SW 1271 (cell line): ENCODE data around the gene IST1.
"Not testable (repeated sequence)": the region's sequence is repeated elsewhere in the genome, so short reads cannot be mapped to it uniquely, and the experiment has no call there.

ENCODE experiments used
- DNase-seq, 2 experiments: peaks; one replicate each; lab custom pipeline; 2025; lab: John Stamatoyannopoulos, UW

IST1 gene

GRCh38 chr16:71882505-71883167 lies 12.7 kb upstream of the IST1 start:
- DNase-seq: peak in 1 of 2 experiments; percentile 80

DNA sequence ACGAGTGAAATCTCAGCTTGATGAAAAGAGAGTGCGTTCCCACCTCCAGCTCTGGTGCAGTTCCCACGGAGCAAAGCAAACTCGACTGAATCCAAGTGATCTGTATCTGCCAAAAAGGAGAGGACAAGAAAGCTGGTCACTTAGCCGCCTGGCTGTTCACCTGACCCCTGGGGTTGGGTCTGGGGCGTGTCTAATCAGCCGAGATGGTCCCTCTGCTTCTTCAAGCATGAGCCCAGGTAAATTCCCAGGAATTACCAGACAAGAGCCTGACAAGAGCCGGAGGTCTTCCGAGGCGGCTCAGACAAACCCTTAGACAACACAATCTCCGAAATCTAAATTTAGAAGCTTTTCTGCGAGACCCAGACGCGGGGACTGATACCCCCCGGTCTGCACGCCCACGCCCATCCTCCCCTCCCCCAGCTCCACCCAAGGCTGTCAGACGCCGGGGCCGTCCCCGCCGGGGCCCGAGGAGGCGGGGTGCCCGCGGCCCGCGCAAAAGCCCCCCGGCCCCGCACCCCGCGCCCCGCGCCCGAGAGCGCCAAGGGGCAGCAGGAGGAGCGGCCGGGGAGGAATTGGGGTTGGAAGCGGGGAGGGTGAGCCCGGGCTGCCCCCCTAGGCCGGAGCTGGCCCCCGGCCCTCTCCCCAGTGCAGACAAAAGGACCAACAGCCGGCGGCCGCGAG lies 12.0 kb upstream of the IST1 start:
- no peak for DNase-seq

- peak; percentile 42 to 74 for DNase-seq
Observed at GRCh38 chr16:71883849-71884638, 11.3 kb upstream of the IST1 start, which contains the start of gene ZNF821. ZNF821 (minus strand) TSS chr16:71884182; CDS start chr16:71879946, 4,236 bp downstream.

- no peak for DNase-seq
Observed at GRCh38 chr16:71885261-71885650, 10.1 kb upstream of the IST1 start.

- DNase-seq: no peak
Observed at GRCh38 chr16:71889147-71889546, 6.2 kb upstream of the IST1 start.

DNA sequence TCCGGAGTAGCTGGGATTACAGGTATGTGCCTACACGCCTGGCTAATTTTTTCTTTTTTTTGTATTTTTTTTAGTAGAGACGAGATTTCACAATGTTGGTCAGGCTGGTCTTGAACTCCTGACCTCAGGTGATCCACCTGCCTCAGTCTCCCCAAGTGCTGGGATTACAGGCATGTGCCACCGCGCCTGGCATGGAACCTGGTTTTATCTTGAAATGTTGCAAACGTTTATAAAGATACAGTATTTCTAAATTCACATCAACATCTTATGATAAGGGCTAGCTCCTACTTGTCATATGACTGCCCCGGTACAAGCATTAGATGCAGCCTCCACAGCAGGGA lies 1.5 kb upstream of the IST1 start:
- no peak for DNase-seq

- DNase-seq: peak in 1 of 2 experiments; percentile 38
Observed at GRCh38 chr16:71894229-71894920, 956 bp upstream of the IST1 start.

DNA sequence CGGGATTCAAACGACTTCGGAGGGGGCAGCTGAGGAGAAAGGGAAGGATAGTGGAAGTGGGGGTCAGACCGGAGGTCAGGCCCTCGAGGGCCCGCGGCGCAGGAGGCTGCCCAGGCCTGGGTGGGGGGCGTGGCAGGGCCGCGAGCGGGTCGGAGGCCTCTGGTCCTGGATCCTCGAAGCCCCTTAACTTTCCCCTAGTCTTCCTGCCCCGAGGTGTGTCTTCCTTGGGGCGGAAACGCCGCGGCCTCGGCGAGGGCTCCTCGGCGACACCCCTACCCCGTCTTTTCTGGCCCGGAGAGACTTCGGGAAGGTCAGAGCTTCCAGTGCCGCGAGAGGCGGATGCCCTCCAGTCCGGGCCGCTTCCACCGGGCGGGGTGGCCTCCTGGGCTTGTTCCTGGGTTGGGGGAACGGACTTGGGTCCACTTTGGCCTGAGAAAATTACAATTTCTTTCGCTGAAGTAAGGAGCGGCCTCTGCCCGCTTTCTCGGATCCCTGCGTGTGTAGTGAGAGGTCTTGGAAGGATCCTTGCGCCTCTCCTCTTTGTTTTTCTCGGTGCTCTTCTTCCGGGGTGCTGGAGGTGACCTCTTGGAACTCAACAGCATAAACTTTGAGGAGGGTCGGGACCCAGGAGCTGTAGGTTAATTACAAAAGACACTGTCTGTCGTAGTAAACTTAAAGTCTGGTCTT lies 491 bp downstream of the IST1 start:
- DNase-seq: peak in 1 of 2 experiments; percentile 15

DNA sequence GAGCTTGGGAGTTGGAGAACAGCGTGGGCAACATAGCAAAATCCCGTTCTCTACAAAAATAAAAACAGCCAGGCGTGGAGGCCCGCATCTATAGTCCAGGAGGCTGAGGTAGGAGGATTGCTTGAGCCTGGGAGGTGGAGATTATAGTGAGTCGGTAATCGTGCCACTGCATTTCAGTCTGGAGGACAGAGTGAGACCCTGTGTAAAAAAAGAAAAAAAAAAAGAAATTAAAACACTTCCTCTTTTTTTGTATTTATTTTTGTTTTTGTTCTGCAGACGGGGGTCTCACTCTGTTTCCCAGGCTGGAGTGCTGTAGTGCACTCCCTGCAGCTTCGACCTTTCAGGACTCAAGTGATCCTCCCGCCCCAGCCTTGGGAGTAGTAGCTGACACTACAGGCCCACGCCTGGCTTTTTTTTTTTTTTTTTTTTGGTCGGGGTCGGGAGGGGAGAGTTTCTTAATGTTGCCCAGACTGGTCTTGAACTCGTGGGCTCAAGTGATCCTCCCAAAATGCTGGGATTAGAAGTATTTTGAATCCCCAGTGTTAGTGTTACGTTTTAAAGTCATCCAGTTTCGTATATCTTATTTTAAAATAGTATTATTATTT lies 1.5 kb downstream of the IST1 start:
- no peak for DNase-seq

- DNase-seq: no peak
Observed at GRCh38 chr16:71899171-71899570, 3.8 kb downstream of the IST1 start.

GRCh38 chr16:71902656-71903365 lies 7.5 kb downstream of the IST1 start:
- no peak for DNase-seq

DNA sequence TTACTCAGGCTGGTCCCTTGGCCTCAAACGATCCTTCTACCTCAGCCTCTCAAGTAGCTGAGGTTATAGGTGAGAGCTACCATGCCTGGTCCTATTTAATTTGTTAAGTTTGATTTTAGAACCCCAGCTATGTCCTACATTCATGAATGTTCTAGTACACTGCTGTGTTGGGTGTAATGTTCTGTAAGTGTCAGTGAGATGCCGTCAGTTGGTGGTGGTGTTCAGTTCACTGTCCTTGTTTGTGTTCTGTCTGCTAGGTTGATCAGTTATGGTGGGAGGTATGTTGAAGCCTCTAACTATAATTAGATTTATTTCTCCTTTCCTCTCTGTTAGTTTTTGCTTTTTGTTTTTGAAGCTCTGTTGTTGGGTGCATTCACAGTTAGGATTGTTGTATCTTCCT lies 8.3 kb downstream of the IST1 start:
- no peak for DNase-seq

DNA sequence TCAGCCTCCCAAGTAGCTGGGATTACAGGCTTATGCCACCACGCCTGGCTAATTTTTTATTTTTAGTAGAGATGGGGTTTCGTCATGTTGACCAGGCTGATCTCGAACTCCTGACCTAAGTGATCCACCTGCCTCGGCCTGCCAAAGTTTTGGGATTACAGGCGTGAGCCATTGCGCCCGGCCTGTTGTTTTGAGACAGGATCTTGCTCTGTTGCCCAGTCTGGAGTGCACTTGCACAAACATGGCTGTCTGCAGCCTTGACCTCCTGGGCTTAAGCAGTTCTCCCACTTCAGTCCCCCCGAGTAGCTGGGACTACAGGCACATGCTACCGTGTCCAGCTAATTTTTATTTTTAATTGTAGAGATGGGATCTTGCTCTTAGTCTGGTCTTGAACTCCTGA lies 8.9 kb downstream of the IST1 start:
- no peak for DNase-seq

DNA sequence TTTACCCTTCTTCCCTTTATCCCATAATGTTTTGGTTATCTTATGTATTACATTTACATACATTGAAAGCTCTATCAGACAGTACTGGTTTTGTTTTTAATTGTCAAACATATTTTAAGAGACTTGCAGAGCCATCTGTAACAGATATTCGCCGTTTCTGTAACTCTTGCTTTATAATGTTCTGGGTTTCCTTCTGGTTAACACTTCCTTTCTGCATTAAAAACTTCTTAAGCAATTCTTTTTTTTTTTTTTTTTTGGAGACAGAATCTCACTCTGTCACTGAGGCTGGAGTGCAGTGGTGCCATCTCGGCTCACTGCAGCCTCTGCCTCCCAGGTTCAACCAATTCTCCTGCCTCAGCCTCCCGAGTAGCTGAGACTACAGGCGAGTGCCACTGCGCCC lies 10.4 kb downstream of the IST1 start:
- DNase-seq: not testable (repeated sequence)

DNA sequence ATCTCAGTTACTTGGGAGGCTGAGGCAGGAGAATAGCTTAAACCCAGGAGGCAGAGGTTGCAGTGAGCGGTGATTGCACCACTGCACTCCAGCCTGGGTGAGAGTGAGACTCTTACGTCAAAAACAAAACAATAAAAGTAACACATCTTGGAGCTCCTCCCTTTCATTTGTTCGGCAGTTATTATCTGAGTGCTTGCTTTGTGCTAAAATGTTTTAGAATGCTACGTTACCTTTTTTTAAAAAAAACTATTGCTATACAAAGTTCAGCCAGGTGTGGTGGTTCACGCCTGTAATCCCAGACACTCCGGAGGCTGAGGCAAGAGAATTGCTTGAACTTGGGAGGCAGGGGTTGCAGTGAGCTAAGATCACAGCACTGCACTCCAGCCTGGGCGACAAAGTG lies 15.8 kb downstream of the IST1 start:
- no peak for DNase-seq

GRCh38 chr16:71912534-71913275 lies 17.4 kb downstream of the IST1 start:
- no peak for DNase-seq

- no peak for DNase-seq
Observed at GRCh38 chr16:71914802-71915201, 19.5 kb downstream of the IST1 start.

- no peak for DNase-seq
Observed at GRCh38 chr16:71915350-71915749, 20.0 kb downstream of the IST1 start.

DNA sequence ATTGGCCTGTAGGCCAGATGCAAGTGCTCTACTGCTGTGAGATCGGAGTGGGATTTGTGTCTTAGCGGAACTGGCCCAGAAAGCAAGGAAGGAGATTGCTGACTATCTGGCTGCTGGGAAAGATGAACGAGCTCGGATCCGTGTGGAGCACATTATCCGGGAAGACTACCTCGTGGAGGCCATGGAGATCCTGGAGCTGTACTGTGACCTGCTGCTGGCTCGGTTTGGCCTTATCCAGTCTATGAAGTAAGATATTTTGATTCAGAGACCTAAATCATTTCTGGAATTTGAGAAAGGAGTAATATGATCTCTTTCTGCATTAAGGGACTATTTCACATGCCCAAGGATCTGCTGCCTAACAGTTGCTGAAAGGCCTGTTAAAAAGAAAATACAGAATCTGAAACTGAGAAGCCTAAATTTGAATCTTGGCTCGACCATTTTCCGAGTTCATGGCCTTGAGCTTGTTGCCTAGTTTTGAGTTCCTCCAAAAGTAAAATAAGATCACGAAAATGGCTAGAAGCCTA lies 21.1 kb downstream of the IST1 start:
- DNase-seq: no peak

DNA sequence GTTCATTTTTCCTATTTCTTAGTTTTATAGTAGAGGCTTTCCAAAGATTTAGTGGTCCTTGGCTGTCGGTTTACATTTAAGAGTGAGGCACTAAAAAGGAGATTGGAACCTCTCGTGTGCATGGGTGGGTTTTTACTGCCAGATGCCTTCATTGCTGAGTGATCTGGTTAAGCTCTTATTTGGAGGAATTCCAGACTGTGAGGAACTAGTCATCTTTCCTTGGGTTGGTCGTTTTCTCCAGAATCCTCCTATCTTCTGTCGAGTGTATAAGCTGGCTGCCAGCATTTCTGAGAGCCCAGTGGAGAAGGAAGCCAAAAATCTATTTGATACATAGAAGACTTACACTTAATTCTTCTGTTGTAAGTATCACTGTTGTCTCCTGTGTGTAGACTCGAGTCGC lies 22.6 kb downstream of the IST1 start:
- no peak for DNase-seq
